Ascending aorta (tissue), 2 donors: ENCODE data around the gene SGCD. TPM values are rescaled to one million over a fixed set of nuclear protein-coding genes. Genes with fewer than 3 reads are reported as not detected.
A peak's percentile ranks its signal among the peaks of the same experiment; 100 is the strongest.

Experiments used
- DNase-seq, 2 donors: peaks; one replicate each; pipeline ENCODE4 v3.0.0-alpha.2; 2019; ENCODE audit warnings: low spot score in 2 of 2
- H3K27ac ChIP-seq, 2 donors: fragments of 200-600 bp; sonication (generic); one replicate each; pipeline ENCODE4 v1.5.1; 2016 to 2017; ENCODE audit warnings: mild to moderate bottlenecking in 1 of 2
- H3K27me3 ChIP-seq: fragments of 200-600 bp; sonication (generic); one replicate; pipeline ENCODE4 v1.5.1; 2017
- H3K36me3 ChIP-seq, 2 donors: fragments of 200-600 bp; sonication (generic); one replicate each; pipeline ENCODE4 v1.5.1; 2016
- H3K4me1 ChIP-seq, 2 donors: fragments of 200-600 bp; sonication (generic); one replicate each; pipeline ENCODE4 v1.5.1; 2016 to 2017; ENCODE audit warnings: mild to moderate bottlenecking in 1 of 2
- H3K4me3 ChIP-seq, 2 donors: fragments of 200-600 bp; sonication (generic); one replicate each; pipeline ENCODE4 v1.5.1; 2016 to 2017; ENCODE audit warnings: mild to moderate bottlenecking in 1 of 2
- H3K9me3 ChIP-seq, 2 donors: fragments of 200-600 bp; sonication (generic); one replicate each; pipeline ENCODE4 v1.5.1; 2016
- CTCF ChIP-seq, 3 experiments: fragments of 200-600 bp in 2 of 3; fragments of 450-650 bp in 1 of 3; sonication (generic) in 2 of 3; IDR thresholded peaks; one replicate each; pipeline ENCODE4 v1.5.1; 2016 to 2019; ENCODE audit warnings: antibody characterized with exemption in 3 of 3, mild to moderate bottlenecking in 1 of 3, moderate library complexity in 1 of 3
- intact Hi-C: fragments of 100-400 bp; cut with DNase I; formaldehyde crosslinking; loops from one replicate; pipeline ENCODE4 v1.15.1; 2023
- total RNA-seq: library from RNA; depleted of rRNA; stranded (reverse); fragments of >200 nt; gene quantifications from one replicate; pipeline ENCODE4 v1.1.0, GENCODE V29; 2016

Gene SGCD
- total RNA-seq, 1 donor from 2014 or later: 4.0 TPM

DNA sequence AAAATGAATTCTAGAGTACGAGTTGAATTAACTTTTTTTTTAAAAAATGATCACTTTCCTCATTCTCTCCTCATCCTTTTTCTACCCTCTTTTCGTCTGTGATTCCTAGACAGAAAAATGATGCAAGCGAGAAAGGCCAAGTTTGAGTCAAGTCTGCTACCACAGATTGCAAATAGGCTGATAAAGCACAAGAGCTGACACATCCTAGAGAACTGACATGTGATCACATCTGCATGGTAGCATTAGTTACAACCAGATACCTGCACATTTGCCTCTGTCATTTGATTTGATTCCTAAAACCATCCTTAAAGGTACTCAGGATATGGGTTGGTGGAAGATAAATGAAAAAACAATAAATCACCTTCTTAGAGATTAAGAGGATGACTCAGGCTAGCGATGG lies 297.7 kb downstream of the SGCD start:
- peaks cover 0 to 2% of the 10 kb centered on the region in 2 donors for H3K36me3 ChIP-seq
- intact Hi-C loops: no loop called here
- DNase-seq: no peak
- H3K4me1 ChIP-seq: no peaks in the 10 kb centered on the region
- no peaks in the 10 kb centered on the region for H3K27me3 ChIP-seq
- TF ChIP-seq CTCF (IDR thresholded peaks at IDR 0.05): no peak
- H3K9me3 ChIP-seq: no peaks in the 10 kb centered on the region
- H3K4me3 ChIP-seq: no peak overlapping the region
- H3K27ac ChIP-seq: no peak overlapping the region

DNA sequence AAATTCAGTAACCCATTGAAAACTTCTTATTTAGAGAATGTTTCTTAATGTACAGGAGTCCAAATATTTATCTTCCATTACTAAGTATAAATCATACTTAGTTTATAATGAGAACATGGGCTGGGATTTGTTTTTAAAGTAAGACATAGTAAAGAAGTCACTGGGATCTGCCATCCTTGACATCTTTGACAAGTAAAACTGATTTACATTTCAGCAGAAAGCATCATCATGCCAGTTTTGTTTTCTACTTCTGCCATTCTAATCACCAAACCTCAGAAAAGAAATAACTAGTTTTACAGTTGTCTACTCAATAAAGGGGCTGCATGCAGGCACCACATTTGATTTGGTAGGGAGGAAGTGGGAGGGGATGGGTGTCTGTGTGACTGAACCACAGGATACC lies 301.5 kb downstream of the SGCD start:
- no peaks in the 10 kb centered on the region for H3K27me3 ChIP-seq
- no peak overlapping the region for H3K27ac ChIP-seq
- H3K4me3 ChIP-seq: no peak overlapping the region
- no peaks in the 10 kb centered on the region for H3K4me1 ChIP-seq
- H3K36me3 ChIP-seq: no peaks in the 10 kb centered on the region
- DNase-seq: no peak
- intact Hi-C loops: no loop called here
- H3K9me3 ChIP-seq: no peaks in the 10 kb centered on the region
- no peak for TF ChIP-seq CTCF (IDR thresholded peaks at IDR 0.05)

- Histone ChIP-seq H3K27me3 (no peaks in the 10 kb centered on the region), H3K4me3 (no peak overlapping the region), H3K4me1 (no peaks in the 10 kb centered on the region), H3K36me3 (no peaks in the 10 kb centered on the region), H3K9me3 (no peaks in the 10 kb centered on the region), H3K27ac (no peak overlapping the region)
- DNase-seq: no peak
- intact Hi-C loops: no loop called here
- no peak for TF ChIP-seq CTCF (IDR thresholded peaks at IDR 0.05)
These were observed 304.0 kb downstream of the SGCD start for GRCh38 chr5:156631005-156631404.

- no peaks in the 10 kb centered on the region for H3K9me3 ChIP-seq
- no peak for TF ChIP-seq CTCF (IDR thresholded peaks at IDR 0.05)
- H3K4me3 ChIP-seq: no peak overlapping the region
- intact Hi-C loops: no loop called here
- DNase-seq: no peak
- H3K27me3 ChIP-seq: no peaks in the 10 kb centered on the region
- no peaks in the 10 kb centered on the region for H3K4me1 ChIP-seq
- H3K27ac ChIP-seq: no peak overlapping the region
- no peaks in the 10 kb centered on the region for H3K36me3 ChIP-seq
These were observed 307.3 kb downstream of the SGCD start for GRCh38 chr5:156634301-156634700.

DNA sequence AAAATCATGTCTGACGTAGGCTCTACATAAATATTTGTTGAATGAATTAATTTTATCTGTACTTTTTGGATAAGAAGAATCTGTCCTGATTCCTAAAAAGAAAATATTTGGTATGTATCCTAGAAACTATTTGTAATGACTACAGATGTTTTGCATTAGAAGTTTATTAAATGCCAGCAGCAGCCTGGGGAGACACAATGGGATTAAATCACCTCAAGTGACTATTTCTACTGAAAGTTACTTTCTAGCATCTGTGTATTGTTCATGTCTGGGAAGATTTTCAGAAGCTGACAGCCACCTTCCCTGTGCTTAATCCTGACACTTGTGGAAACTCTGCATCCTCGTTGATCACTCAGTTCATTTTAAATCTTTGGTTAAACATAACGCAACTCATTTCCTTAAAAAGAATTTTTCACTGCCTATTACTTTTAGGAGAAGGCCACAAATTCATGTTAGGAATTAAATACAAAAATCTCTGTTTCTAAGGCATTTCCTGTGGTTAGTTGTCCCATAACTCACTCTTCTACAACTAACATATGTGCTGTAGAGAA lies 313.8 kb downstream of the SGCD start:
- H3K27ac ChIP-seq: peak overlapping the region in 1 of 2 donors; percentile 47
- no peak for TF ChIP-seq CTCF (IDR thresholded peaks at IDR 0.05)
- DNase-seq: no peak
- peaks cover 0 to 4% of the 10 kb centered on the region in 2 donors for H3K4me1 ChIP-seq
- no peak overlapping the region for H3K4me3 ChIP-seq
- intact Hi-C loops: no loop called here
- H3K27me3 ChIP-seq: no peaks in the 10 kb centered on the region
- no peaks in the 10 kb centered on the region for H3K36me3 ChIP-seq
- H3K9me3 ChIP-seq: no peaks in the 10 kb centered on the region

- intact Hi-C loops: no loop called here
These were observed 314.7 kb downstream of the SGCD start for GRCh38 chr5:156641686-156642085.

More at GRCh38 chr5:156641686-156642085, 314.7 kb downstream of the SGCD start:
- no peaks in the 10 kb centered on the region for H3K27me3 ChIP-seq
- no peaks in the 10 kb centered on the region for H3K9me3 ChIP-seq
- no peak for TF ChIP-seq CTCF (IDR thresholded peaks at IDR 0.05)
- no peak overlapping the region for H3K4me3 ChIP-seq
- peaks cover 0 to 4% of the 10 kb centered on the region in 2 donors for H3K4me1 ChIP-seq
- DNase-seq: no peak
- peak overlapping the region in 1 of 2 donors; percentile 36 for H3K27ac ChIP-seq
- no peaks in the 10 kb centered on the region for H3K36me3 ChIP-seq
